GM10266 (cell line): ENCODE data around the gene LIMS1.

ENCODE experiments used
- DNase-seq: peaks from one replicate; pipeline ENCODE4 v3.0.0; 2012; ENCODE audit errors: extremely low spot score
- CTCF ChIP-seq: IDR thresholded peaks from 2 replicates; pipeline ENCODE4 v1.5.1; 2012; ENCODE audit warnings: mild to moderate bottlenecking, low read depth; ENCODE audit not compliant: control insufficient read depth, insufficient read depth; ENCODE audit errors: missing control alignments

The LIMS1 gene

GRCh38 chr2:108531674-108532055, 2.6 kb upstream of the LIMS1 start:
- TF ChIP-seq CTCF, result no peak
- no peak for DNase-seq

- no peak for TF ChIP-seq CTCF
- DNase-seq, result no peak
These were observed 500 bp downstream of the LIMS1 start for GRCh38 chr2:108534584-108535356.

- no peak for DNase-seq
- no peak for TF ChIP-seq CTCF
These were observed 1.0 kb downstream of the LIMS1 start for GRCh38 chr2:108535357-108535631.

GRCh38 chr2:108536133-108536780, 2.0 kb downstream of the LIMS1 start:
- DNase-seq, result no peak
- no peak for TF ChIP-seq CTCF

- no peak for DNase-seq
- no peak for TF ChIP-seq CTCF
These were observed 2.6 kb downstream of the LIMS1 start for GRCh38 chr2:108536911-108537310.

GRCh38 chr2:108538000-108538625, 3.8 kb downstream of the LIMS1 start:
- no peak for DNase-seq
- no peak for TF ChIP-seq CTCF

GRCh38 chr2:108541451-108541850, 7.2 kb downstream of the LIMS1 start:
- DNase-seq, result no peak
- TF ChIP-seq CTCF, result no peak
